ENCODE results near the gene DEF6.

DNA sequence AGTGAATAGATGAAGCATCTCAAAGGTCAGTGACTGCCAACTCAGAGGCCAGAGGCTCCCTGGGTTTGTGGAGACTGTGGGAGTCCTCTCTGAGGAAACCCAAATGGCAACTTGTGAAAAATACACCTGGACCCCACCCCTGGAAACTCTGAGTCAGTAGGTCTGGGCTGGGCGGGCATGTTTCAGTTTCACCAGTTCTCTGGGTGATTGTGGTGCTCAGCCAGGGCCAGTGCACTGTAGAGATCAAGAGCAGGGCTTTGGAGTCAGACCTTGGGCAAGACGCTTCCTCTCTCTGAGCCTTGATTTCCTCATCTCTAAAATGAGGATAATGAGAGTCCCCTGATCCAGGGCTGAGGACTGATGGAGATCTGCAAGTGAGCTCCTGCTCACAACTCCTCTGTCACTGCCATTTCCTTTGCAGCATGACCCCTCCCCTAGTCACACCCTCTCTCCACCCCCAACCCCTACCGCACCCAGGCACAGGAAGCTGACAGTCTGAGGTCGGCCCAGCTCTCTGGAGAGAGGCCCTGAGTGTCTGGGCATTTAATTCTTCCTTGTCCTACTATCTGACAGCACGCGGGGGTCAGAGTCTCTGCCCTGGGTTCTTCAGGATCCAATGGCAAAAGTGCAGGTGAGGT lies 5.1 kb downstream of the DEF6 start:
- TF ChIP-seq, protein P1, sequence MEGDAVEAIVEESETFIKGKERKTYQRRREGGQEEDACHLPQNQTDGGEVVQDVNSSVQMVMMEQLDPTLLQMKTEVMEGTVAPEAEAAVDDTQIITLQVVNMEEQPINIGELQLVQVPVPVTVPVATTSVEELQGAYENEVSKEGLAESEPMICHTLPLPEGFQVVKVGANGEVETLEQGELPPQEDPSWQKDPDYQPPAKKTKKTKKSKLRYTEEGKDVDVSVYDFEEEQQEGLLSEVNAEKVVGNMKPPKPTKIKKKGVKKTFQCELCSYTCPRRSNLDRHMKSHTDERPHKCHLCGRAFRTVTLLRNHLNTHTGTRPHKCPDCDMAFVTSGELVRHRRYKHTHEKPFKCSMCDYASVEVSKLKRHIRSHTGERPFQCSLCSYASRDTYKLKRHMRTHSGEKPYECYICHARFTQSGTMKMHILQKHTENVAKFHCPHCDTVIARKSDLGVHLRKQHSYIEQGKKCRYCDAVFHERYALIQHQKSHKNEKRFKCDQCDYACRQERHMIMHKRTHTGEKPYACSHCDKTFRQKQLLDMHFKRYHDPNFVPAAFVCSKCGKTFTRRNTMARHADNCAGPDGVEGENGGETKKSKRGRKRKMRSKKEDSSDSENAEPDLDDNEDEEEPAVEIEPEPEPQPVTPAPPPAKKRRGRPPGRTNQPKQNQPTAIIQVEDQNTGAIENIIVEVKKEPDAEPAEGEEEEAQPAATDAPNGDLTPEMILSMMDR (IDR thresholded peaks at IDR 0.05): no peak
- TF ChIP-seq POLR2A (IDR thresholded peaks at IDR 0.05): no peak
